Activated T-helper 1 cell treated with Interleukin-2 at 50 U/mL for 16 hours (primary cell): ENCODE results near the gene RASSF6.
"Not testable (repeated sequence)": the region's sequence is repeated elsewhere in the genome, so short reads cannot be mapped to it uniquely, and the experiment has no call there.

Experiments
- DNase-seq: peaks from one replicate; pipeline ENCODE4 v3.0.0-alpha.2; 2020; ENCODE audit warnings: low read depth

RASSF6 gene

DNA sequence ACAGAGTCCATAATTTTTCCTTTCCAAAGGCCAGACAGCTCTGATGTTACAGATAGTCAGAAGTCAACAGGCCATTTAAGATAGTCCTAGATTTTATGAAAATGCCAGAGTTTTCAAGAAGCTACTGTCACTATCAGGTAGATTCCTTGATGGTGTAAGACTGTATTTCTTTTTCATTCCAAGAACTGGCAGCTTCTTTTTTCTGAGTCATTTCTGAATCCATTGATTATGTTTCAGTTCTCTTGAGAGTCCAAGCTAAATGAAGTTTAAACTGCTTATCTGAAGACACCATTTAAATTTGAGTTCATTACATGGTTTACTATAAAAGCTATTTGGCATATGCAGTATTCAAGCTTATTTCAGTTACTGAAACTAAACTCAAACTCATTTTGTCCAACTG lies 44.6 kb downstream of the RASSF6 start:
- DNase-seq, result no peak

DNA sequence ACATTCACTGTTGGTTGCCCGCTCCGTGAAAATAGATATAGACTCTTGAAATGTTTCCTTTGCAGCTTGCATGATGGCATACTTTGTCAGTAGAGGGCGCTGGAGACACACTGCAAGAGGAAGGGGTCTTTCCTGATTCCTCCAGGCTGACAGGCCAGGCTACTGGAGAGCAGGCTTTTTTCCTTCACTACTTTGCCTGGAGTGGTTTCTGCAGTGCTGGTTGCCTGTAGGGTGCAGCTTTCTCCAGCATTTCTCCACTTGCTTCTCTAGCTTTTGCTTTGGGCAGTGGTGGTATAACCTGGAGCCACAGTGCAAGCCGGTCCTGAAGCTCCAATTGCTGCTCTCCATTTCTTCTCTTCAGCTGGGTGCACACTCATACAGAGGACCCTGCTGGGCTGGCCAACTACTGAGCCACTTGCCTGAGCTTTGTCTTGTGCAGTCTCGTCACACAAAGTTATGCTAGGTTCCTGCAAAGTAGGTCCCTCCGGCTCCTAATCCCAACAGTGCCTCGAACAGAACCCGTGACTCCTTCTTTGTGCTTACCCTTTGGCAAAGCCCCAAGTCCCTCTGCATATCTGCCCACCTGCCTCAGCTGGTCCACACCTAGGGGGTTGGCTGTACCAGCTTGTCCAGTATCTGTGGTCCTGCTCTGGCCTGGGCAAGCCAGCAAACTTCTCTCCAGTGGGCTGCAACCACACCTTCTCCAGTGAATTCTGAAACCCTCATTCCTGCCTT lies 46.3 kb downstream of the RASSF6 start:
- DNase-seq, result no peak

DNA sequence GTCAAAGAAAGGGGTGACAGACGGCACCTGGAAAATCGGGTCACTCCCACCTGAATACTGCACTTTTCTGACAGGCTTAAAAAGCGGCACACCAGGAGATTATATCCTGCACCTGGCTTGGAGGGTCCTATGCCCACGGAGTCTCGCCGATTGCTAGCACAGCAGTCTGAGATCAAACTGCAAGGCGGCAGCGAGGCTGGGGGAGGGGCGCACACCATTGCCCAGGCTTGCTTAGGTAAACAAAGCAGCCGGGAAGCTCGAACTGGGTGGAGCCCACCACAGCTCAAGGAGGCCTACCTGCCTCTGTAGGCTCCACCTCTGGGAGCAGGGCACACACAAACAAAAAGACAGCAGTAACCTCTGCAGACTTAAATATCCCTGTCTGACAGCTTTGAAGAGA lies 69.4 kb downstream of the RASSF6 start:
- not testable (repeated sequence) for DNase-seq

DNA sequence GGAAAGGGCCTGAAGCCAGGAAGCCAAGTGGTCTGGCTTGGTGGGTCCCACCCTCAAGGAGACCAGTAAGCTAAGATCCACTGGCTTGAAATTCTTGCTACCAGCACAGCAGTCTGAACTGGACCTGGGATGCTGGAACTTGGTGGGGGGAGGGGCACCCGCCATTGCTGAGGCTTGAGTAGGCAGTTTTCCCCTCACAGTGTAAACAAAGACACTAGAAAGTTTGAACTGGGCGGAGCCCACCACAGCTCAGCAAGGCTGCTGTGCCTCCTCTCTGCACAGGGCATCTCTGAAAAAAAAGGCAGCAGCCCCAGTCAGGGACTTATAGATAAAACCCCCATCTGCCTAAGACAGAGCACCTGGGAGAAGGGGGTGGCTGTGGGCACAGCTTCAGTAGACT lies 75.6 kb downstream of the RASSF6 start:
- no peak for DNase-seq

DNA sequence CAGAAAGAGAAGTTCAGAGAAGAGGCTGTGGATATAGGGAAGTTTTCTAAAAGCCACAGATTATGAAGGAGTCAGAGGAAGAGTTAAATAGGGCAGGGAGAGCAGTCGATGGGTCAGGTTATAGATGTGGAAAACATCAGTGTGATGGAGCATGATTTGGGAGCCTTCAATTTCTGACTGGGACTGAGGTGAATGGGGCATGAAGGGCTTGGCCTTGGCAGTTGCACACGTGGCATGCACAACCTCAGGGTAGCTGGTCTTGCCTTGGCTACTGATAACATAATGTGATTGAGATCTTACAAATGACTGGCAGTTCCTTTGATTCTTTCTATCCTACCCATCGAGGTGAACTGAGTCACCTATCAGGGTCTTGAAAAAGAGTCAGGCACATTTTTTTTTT lies 79.0 kb downstream of the RASSF6 start:
- DNase-seq, result no peak

DNA sequence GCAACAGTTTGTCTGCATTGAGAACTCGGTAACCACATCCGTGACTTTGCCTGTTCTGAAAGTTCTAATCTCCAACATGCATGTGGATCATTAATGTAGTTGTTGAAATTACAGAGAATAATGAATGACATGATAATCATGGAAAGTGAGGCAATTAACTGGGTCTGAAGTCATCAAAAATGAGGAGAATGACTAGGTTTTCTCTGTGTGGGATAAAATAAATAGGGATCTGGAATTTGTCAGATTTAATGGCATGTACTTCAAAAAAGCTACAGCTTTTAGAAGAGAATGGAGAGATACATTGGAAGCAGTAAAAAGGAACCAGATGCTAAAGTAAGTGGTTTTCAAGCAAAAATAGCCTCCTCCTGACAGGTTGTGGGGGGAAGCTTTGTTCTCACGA lies 79.4 kb downstream of the RASSF6 start:
- DNase-seq, result no peak

DNA sequence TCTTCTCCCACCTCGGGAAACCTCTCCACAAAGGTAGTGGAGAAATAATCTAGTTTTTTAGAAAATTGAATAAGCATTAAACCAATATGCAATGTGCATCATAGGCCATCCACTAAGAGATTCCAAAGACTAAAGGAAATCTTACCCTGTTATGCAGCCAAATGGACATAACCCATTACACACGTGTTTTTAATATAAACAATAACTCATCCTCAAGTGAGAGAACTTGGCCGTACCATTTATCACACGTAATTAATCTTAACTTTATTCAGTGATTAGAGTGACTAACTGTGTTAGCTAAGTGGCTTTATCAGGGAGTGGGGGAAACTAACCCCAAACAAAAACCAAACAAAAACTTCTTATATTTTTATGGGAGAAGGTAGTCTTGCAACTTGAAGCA lies 80.8 kb downstream of the RASSF6 start:
- DNase-seq, result no peak

DNA sequence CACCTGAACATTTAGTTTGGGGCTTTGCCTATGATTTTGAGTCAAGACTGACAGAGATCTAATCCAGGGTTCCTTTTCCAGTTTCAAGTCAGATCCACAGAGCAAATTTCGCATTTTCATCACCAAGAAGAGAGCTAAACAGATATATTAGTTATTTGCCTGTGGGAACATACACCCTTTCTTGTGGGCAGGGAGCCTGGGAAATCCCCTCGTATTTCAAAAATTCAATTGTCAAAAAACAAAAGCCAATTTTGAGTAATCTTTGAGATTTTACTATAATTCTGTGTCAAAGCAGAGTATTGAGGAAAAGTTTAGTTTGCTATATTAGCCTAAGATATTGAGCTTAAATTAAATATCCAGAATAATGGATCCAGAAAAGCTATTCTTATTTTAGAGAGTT lies 82.1 kb downstream of the RASSF6 start:
- DNase-seq, result no peak

DNA sequence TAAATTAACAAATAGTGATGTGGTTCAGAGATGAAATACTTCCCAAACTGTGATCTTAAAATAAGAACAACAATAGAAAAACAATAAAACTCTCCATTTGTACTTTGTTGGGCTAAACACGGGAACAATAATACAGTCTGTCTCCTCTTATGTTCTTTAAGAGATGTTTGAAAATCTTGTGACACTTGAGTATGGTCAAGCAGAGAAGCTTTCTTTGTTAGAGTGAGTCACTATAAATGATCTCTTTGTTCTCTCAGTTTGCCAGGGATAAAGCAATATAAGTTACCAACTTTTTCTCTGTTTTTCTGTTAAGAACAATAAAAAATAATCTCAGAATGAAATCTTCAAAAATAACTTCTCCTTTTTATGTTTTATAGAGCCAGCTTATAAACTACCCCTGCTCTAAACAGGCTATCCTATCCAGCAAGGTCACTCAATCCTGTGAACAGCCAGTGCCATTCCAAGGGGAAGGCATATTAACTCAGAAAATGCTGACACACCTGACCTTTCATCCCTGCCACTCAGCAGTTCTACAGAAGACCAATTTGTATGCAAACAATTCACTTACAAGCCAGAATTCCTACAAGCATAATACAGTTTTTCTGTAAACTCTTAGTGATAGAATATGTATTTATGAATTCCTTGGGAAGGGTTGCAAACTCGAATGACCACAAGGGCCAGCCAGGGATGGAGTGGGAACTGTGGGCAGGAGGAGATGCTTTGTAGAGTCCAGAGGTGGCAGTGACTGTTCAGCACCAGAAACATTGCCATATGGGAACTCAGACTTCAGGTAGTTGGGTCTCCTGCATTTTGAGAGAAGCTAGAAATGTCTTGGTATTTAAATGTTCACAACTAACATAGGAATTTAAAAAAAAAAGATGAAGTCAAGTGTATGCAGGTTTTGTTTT lies 86.5 kb downstream of the RASSF6 start:
- no peak for DNase-seq

DNA sequence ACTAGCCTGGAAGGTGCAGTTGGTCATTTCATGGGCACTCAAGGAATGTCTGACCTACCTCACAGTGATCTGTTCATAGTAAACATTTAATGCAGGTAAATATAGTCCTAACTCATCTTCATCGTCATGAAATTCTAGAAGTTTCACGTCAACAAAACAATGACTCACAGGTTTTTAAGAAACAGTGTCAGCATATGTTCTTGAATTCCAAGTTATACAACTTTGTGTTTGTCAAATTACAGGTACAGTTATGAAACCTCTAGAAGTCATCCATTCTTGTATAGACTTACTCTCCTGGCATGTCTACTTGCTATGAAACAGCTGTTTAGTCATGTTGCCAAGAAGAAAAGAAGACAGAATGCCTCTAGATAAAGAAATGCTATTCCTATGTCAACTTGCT lies 92.1 kb downstream of the RASSF6 start:
- no peak for DNase-seq

DNA sequence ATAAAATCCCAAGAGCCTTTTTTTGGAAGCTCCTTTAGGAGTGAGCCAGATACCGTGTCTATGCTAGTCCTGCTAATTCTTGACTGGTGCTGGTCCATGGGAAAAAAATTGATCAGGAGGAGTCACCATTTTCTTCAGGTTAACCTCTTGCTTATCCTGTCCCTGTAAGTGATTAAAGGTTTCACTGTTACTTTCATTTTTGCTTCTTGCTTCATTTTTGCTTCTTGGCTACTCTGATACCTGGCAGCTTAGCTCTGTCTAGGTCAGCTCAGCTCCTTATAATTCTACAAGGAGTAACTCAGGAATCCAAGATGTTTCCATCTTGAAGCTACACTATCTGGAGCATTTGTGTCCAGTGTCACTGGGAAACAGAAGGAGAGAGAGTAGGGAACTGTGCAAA lies 93.0 kb downstream of the RASSF6 start:
- no peak for DNase-seq

DNA sequence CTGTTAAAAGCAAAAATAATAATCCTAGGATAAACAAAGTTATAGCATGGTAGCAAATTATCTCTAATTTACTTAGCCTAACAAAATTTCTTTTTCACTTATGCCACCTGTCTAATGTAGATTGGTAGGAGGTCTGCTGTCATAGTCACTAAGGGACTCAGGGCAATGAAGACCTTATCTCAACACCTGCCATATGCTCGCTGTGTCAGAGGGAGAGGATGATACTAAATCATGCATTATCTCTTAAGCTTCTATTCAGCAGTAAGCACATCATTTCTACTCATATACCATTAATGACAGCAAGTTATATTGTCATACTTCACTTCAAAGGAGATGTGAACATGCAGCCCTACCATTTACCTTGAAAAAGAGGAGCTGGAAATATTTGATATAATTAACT lies 94.6 kb downstream of the RASSF6 start:
- no peak for DNase-seq

DNA sequence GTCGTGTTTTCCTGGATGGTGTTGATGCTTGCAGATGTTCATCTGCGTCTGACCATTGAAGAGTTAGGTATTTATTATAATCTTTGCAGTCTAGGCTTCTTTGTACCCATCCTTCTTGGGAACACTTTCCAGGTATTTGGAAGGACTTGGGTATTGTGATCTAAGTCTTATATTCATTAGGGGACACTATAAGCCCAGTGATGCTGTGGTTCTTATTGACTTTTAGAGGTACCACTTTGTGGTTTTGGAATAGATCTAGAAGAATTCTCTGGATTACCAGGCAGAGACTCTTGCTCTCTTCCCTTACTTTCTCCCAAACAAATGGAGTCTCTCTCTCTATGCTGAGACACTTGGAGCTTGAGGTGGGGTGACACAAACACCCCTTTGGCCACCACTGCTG lies 97.1 kb downstream of the RASSF6 start:
- no peak for DNase-seq
